GM19099 (cell line): ENCODE results near the gene MX1.
A peak's percentile ranks its signal among the peaks of the same experiment; 100 is the strongest.

Experiments used
- POLR2A ChIP-seq: IDR thresholded peaks from 3 replicates; pipeline ENCODE4 v1.6.1; 2011; ENCODE audit warnings: low read depth; ENCODE audit not compliant: insufficient read length; ENCODE audit errors: extremely low read depth

Gene MX1

DNA sequence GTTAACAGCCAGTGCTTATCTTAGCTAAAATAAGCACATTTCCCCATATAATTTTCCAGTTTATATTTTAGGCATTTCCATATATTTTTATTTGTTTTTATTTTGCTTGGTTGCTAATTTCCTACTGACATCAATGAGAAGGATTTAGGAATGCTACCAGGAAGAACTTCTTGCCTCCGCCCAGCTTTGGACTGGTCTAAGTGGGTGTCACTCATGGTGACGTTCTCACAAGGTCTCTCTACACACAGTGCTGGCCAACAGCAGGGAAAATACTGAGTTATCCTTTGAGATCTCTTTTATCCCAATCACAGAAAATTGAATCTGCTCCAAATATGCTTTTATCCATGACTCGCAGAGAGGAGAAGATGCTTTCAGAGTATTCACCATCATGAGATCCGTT, 13.2 kb downstream of the MX1 start:
- TF ChIP-seq POLR2A: no peak

DNA sequence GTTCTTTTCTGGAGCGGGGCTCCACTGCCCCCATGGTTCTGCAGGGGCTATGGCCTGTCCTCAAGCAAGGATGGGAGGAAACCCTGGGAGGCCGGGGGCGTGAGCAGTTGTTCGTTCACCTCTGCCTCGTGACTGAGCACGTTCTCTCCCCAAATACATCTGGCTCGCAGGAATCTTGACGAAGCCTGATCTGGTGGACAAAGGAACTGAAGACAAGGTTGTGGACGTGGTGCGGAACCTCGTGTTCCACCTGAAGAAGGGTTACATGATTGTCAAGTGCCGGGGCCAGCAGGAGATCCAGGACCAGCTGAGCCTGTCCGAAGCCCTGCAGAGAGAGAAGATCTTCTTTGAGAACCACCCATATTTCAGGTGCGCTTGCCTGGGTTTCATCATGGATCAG, 15.5 kb downstream of the MX1 start:
- TF ChIP-seq POLR2A: peak; percentile 14

DNA sequence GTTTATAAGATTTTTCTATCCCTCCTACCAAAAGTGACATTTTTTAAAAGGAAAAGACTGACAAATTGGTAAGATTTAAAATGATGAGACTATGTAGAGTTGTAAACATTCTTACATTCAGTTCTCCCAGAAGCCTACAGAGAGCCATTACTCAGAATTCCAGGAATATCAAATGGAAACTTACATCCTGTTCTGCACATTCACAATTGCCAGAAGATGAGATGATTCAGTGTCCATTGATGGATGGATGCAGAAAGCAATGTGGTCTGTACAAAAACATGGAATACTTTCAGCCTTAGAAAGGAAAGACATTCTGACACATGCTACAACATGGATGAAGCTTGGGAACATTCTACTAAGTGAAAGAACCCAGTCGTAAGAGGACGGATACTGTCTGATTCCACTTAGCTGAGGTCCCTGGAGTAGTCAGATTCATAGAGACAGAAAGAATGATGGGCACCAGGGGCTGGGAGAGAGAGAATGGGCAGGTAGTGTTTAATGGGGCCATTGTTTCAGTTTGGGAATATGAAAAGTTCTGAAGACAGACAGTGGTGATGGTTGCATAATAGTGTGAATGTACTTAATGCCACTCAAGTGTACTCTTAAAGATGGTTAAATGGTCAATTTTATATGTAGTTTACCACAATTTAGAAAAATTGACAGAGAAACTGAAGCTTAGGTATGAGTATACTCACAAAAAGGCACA, 16.6 kb downstream of the MX1 start:
- no peak for TF ChIP-seq POLR2A

DNA sequence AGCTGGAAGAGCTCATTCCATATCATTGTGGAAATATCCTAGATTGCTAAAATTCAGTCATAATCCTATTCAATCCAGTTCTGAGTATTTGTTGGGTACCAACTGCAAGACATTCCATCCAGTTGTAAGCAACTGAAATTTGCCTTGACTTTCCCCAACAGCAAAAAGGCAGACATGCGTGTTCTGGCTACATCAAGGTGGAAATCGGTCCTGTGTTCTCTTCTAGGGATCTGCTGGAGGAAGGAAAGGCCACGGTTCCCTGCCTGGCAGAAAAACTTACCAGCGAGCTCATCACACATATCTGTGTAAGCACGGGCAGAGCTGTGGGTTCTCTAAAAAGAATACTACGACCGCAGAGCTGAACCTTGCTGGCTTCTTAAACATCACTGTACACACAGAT, 17.5 kb downstream of the MX1 start:
- TF ChIP-seq POLR2A: no peak

DNA sequence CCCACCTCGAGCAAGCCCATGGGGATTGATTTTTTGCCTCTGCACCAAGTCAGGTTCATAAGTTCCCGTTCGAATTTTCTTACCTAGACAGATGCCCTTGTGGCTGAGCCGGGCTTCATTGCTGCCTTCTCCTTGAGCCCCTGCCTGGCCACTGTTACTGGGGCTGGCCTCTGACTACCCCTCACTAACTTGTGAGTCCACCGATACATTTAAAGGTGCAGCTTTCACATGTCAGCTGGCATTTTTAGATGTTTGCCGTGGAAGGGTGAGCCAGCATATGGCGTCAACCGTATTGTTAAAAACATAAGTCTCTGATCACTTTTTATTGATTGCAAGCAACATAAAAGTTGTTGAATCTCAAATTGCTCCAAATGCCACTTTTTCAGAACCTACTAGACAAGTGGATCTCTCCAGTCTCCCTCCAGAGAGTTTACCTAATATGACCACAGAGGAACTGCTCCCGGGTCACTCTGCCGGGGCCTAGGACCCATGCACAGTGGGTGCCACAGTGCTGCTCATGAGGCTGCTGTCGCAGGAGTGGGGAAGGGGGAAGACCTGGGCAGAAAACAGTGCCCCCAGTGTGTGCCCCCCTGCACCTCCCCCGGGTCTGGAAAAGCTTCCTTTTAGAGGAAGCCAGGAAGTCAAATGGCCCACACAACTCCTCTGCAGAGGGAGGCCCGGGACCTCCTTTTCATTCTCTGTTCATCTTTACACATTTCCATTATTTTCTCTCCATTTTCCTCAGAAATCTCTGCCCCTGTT, 18.8 kb downstream of the MX1 start:
- no peak for TF ChIP-seq POLR2A

DNA sequence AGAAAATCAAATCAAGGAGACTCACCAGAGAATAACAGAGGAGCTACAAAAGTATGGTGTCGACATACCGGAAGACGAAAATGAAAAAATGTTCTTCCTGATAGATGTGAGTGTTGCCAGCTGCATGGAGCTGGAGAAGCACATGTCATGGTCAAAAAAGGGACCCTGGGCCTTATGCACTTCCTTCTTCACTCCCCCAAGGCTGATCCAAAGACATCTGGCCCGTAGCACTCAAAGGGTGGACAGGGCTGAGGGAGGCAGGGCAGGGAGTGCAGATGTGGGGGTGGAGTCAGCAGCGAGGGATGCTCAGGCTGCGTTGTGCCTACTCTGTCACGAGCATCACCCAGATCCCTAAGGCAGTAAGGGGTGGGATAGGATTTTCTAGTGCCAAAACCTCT, 19.4 kb downstream of the MX1 start:
- TF ChIP-seq POLR2A: no peak

DNA sequence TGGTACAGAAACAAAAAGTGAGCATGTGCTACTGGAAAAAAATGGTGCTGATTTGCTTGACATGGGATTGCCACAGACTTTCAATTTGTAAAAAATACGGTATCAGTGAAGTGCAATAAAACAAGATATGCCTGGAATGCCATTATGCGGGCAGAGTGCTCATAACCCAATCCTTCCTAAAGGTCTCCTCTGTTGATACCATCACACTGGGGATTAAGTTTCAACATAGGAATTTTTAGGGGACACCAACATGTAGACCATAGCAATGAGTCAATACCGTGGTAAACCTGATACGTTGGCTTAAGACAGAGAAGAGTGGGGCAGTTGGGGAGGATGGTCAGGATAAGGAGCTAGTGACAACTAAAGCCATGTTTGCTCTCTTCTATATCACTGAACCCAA, 20.5 kb downstream of the MX1 start:
- no peak for TF ChIP-seq POLR2A

DNA sequence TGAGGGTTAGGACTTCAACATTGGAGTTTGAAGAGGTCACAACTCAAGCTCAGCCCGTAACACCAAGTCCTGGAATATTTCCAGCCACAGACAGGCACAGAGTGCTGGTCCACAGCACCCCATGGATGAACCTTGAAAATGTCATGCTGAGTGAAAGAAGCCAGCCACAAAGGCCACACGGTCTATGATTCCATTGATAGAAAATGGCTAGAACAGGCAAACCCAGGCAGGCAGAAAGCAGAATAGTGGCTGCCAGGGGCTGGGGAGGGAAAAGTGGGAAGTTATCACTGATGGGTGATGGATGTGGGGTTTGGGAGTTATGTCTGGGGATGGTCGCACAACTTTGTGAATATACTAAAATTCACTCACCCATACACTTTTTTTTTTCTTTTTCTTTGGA, 21.3 kb downstream of the MX1 start:
- TF ChIP-seq POLR2A: no peak

DNA sequence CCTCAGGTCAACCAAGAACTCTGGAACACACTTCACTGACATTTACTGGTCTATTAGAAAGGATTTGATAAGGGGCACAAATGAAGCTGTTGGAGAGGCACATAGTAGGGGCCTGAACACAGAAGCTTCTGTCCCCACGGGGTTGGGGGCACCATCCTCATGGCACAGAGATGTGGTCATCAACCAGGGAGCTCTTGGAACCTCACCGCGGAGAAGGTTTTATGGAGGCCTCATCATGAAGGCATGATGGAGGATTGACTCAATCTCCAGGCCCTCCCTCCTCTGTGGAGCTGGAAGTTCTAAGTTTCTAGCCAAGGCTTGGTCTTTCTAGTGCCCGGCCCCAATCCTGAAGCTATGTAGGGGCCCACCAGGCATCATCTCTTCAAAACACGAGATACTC, 23.6 kb downstream of the MX1 start:
- peak; percentile 11 for TF ChIP-seq POLR2A

DNA sequence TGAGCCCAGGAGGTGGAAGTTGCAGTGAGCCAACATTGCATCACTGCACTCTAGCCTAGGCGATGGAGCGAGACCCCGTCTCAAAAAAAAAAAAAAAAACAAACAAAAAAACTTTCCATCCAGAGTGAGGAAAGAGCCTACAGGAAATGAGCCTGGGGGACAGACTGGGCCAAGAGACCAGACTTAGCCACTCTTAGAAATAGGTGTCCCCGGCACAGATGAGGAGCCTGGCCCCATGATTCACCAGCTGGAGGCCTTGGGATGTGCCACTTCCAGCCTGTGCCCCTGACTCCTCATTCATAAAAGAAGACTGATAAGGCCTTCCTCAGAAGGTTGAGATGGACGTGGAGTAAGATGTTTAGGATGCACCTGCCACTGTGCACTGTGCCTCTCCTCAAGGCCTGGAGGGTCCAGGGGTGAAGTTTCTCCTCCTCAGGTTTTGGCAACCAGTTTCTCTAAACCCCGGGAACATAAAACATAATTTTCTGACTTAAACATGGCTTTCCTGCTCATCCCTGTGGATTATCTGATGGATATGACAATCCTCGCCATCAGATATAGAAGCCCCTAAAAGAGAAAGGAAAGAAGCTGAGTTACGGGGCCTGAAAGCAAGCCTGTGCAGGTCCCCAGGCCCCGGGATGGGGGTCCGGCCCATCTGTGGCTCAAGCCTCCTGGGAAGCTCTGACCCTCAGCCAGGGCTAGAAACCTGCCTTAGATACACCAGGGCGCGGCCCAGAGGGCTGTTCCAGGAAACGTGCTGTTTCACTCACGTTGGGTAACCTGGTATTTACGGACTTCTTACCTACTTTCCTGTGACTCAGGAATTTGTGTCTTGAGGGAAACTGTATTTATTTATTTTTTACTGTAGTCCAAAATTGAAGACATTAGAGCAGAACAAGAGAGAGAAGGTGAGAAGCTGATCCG, 26.0 kb downstream of the MX1 start:
- peak; percentile 31 for TF ChIP-seq POLR2A

DNA sequence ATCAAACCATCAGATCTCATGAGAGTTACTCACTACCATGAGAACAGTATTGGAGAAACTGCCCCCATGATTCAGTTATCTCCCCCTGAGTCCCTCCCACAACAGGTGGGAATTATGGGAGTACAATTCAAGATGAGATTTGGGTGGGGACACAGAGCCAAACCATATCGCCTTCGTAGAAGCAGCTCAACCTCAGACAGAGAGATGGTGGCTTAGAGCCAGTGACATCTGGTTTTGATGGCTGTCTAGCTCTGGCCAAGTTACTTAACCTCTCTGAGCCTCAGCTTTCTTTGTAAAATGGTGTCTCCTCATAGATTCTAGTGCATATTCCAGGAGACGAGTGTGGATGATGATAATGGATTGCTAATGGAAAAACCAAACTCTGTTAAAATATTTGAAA, 27.2 kb downstream of the MX1 start:
- TF ChIP-seq POLR2A: no peak

DNA sequence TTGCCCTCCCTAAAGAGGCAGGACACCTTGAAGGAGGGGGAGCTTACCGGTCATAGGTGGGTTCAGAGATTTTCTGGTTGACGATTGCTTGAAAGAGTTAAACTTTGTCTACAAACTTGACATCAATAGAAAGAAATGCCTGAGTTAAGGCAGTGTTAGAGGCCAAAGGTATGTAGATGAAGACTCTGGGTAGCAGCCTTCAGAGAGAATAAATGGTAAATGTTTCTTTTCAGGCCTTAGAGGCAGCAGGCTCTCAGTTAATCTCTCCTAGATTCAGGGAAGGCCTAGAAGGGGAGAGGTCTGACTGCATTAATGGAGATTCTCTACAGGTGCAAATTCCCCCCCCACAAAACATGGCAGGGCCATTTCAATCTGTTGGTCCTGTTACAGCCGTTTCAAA, 27.7 kb downstream of the MX1 start:
- no peak for TF ChIP-seq POLR2A

DNA sequence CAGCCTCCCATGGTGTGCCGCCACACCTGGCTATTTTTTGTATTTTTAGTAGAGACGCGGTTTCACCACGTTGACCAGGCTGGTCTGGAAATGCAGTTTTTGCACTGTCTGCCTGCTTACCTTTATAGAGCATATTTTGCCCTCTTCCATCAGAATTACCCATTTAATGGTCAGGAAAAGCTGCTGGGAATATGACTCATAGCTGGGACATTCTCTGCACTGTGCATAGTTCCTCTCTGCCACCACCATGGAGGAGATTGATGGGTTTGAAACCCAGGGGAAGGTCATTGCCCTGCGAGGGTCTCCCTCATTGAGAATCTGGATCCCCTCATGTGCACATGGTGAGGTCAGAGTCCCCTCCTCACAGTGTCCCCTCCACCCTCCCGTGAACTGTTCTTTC, 32.1 kb downstream of the MX1 start:
- no peak for TF ChIP-seq POLR2A

DNA sequence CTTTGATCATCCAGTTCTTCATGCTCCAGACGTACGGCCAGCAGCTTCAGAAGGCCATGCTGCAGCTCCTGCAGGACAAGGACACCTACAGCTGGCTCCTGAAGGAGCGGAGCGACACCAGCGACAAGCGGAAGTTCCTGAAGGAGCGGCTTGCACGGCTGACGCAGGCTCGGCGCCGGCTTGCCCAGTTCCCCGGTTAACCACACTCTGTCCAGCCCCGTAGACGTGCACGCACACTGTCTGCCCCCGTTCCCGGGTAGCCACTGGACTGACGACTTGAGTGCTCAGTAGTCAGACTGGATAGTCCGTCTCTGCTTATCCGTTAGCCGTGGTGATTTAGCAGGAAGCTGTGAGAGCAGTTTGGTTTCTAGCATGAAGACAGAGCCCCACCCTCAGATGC, 32.5 kb downstream of the MX1 start:
- no peak for TF ChIP-seq POLR2A

DNA sequence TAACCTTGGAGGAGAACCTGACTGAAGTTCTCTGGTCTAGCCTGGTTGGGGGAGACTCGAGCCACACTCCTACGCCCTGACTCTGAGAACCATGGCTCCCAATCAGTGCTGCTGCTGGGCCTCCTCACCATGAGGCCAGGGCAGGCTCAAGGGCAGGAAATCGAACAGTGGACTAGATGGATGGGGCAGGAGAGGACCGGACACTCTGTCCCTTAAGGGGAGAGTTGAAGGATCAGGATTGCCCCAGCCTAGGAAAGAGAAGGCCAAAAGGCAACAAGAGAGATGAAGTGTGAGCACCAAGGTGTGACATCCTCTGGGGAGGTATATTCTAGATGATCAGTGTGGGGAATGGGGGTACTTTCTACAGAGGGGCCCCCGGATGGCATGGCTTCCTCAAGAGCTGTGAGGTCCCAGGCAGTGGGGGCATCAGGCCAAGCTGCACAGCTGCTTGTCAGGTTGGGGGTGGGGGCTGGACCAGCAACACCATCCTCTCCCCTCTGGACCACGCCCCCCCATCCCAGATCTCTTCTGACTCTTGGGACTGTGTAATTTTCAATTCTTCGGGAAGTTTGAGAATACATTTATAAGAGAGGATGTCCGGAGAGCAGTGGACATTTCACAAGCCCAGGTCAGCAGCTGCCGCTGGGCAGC, 34.0 kb downstream of the MX1 start:
- peak; percentile 24 for TF ChIP-seq POLR2A
